Neural cell (in vitro differentiated cells): Measurements from ENCODE around the gene SLC49A4. TPM values are rescaled to one million over a fixed set of nuclear protein-coding genes. Genes with fewer than 3 reads are reported as not detected.

Experiments
- H2AFZ ChIP-seq: fragments of 200-600, 300-800 bp; sonication (generic), shearing (Covaris generic); 2 replicates; pipeline ENCODE4 v1.6.0; 2014; ENCODE audit warnings: low read depth, mild to moderate bottlenecking, antibody characterized with exemption, low read length, moderate library complexity
- H3F3A ChIP-seq: fragments of 200-600 bp; shearing (Covaris generic); 2 replicates; pipeline ENCODE4 v1.6.1; 2016; ENCODE audit warnings: mild to moderate bottlenecking, moderate library complexity, mixed read lengths, antibody characterized with exemption, low read length; ENCODE audit not compliant: insufficient read depth, poor library complexity, severe bottlenecking
- H3K27ac ChIP-seq: fragments of 200-600, 300-800 bp; sonication (generic), shearing (Covaris generic); 2 replicates; pipeline ENCODE4 v1.5.1; 2014; ENCODE audit warnings: mild to moderate bottlenecking, low read length, moderate library complexity
- H3K27me3 ChIP-seq: fragments of 300-800, 200-600 bp; sonication (generic), shearing (Covaris generic); 2 replicates; pipeline ENCODE4 v1.6.0; 2014; ENCODE audit warnings: mild to moderate bottlenecking, low read depth, low read length, moderate library complexity; ENCODE audit not compliant: insufficient read depth
- H3K36me3 ChIP-seq: fragments of 300-800, 200-600 bp; sonication (generic), shearing (Covaris generic); 2 replicates; pipeline ENCODE4 v1.5.1; 2014; ENCODE audit warnings: mild to moderate bottlenecking, antibody characterized with exemption, low read length, moderate library complexity; ENCODE audit not compliant: insufficient read depth
- H3K4me2 ChIP-seq: fragments of 300-800, 200-600 bp; sonication (generic), shearing (Covaris generic); 2 replicates; pipeline ENCODE4 v1.6.0; 2014; ENCODE audit warnings: mild to moderate bottlenecking, low read length
- H3K4me3 ChIP-seq: fragments of 300-800, 200-600 bp; sonication (generic), shearing (Covaris generic); 2 replicates; pipeline ENCODE4 v1.5.1; 2014; ENCODE audit warnings: mild to moderate bottlenecking, low read length, moderate library complexity
- H3K79me2 ChIP-seq: fragments of 200-600 bp; shearing (Covaris generic); replicated peaks from 2 replicates; pipeline ENCODE4 v1.6.0; 2014; ENCODE audit warnings: mild to moderate bottlenecking, low read length, moderate library complexity; ENCODE audit not compliant: insufficient read depth
- H3K9ac ChIP-seq: fragments of 300-800, 200-600 bp; sonication (generic), shearing (Covaris generic); 2 replicates; pipeline ENCODE4 v1.6.1; 2016; ENCODE audit warnings: mild to moderate bottlenecking, low read length, mixed read lengths
- H3K9me2 ChIP-seq: fragments of 200-600 bp; shearing (Covaris generic); 2 replicates; pipeline ENCODE4 v1.6.1; 2016; ENCODE audit warnings: mild to moderate bottlenecking, low read length, mixed read lengths; ENCODE audit not compliant: insufficient read depth
- H3K9me3 ChIP-seq: fragments of 200-600, 300-800 bp; sonication (generic), shearing (Covaris generic); 2 replicates; pipeline ENCODE4 v1.6.1; 2016; ENCODE audit warnings: mild to moderate bottlenecking, mixed run types, low read length, moderate library complexity, mixed read lengths
- H4K20me1 ChIP-seq: fragments of 200-600 bp; shearing (Covaris generic); 2 replicates; pipeline ENCODE4 v1.6.1; 2016; ENCODE audit warnings: mild to moderate bottlenecking, mixed run types; ENCODE audit not compliant: insufficient read depth
- EP300 ChIP-seq: fragments of 450-650 bp; conservative IDR thresholded peaks from 2 replicates; pipeline ENCODE4 v1.6.1; 2014; ENCODE audit warnings: antibody characterized with exemption, mild to moderate bottlenecking, moderate library complexity; ENCODE audit not compliant: poor library complexity, severe bottlenecking
- EZH2 ChIP-seq: fragments of 200-600, 300-800 bp; shearing (Covaris generic), sonication (generic); IDR thresholded peaks from 2 replicates; pipeline ENCODE4 v1.6.1; 2014; ENCODE audit warnings: antibody characterized with exemption, low read length, borderline replicate concordance, mild to moderate bottlenecking; ENCODE audit not compliant: insufficient read depth, poor library complexity, severe bottlenecking
- MXI1 ChIP-seq: fragments of 450-650 bp; conservative IDR thresholded peaks from 2 replicates; pipeline ENCODE4 v1.6.1; 2014; ENCODE audit warnings: antibody characterized with exemption, mild to moderate bottlenecking; ENCODE audit not compliant: poor library complexity, severe bottlenecking
- POLR2AphosphoS5 ChIP-seq: IDR thresholded peaks from 2 replicates; pipeline ENCODE4 v1.6.1; 2012
- RAD21 ChIP-seq: fragments of 450-650 bp; conservative IDR thresholded peaks from 2 replicates; pipeline ENCODE4 v1.6.1; 2014; ENCODE audit warnings: antibody characterized with exemption, mild to moderate bottlenecking, moderate library complexity
- SMC3 ChIP-seq: fragments of 450-650 bp; conservative IDR thresholded peaks from 2 replicates; pipeline ENCODE4 v1.6.1; 2014; ENCODE audit warnings: antibody characterized with exemption, mild to moderate bottlenecking, moderate library complexity; ENCODE audit not compliant: poor library complexity
- TAF1 ChIP-seq: IDR thresholded peaks from 2 replicates; pipeline ENCODE4 v1.6.1; 2012; ENCODE audit warnings: low read depth
- polyA plus RNA-seq: library from polyadenylated mRNA; depleted of rRNA; stranded (reverse); fragments of >200 nt; gene quantifications from 2 replicates; pipeline ENCODE4 v1.2.3, GENCODE V29; 2014
- TF ChIP-seq, protein P1 (sequence below): IDR thresholded peaks from 2 replicates; pipeline ENCODE4 v1.6.1; 2012; ENCODE audit warnings: borderline replicate concordance
- TF ChIP-seq, protein P2 (sequence below): fragments of 450-650 bp; IDR thresholded peaks from 2 replicates; pipeline ENCODE4 v1.5.1; 2014; ENCODE audit warnings: antibody characterized with exemption, mild to moderate bottlenecking, moderate library complexity; ENCODE audit not compliant: poor library complexity, severe bottlenecking

SLC49A4 gene
- polyA plus RNA-seq, 1 donor from 2014 or later: 16.2 TPM

DNA sequence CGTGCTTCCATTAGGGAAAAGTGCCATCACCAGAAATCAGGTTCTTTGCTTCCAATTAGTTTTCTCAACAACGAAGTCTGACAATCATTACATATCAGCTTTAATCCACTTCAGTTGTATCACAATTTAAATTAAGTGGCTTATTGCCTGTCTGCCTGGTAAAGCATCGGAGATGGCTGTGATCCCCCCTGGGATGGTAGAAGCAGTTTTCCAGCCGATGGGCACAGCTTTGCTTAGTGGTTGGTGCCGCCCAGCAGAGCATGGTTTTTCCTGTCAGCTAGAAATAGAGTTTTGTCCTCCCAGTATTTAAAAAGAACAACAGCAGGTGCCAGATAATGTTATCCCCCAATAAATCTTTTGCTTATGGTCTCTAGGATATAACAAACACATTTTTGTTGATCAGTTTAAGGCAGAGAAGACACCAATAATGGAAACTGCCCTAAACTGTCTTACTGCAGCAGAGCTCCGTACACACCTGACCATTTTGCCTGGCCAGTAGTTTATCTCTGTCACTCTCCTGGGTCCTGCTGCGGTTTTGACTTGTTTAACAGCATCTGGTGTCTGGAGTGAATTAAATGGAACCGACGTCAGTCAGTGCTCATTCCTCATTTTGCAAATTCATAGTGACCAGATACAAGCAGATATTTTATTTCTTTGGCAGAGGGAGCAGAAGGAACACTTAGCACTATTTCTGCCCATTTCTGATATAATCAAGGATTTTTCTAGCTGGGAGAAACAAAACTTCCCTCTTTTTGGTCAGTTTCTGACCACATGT is 79.1 kb downstream of the SLC49A4 start:
- Histone ChIP-seq H3K9me2 (no peaks in the 10 kb centered on the region), H3K4me2 (no peak overlapping the region), H4K20me1 (no peaks in the 10 kb centered on the region), H2AFZ (no peak overlapping the region), H3K9me3 (no peaks in the 10 kb centered on the region), H3K4me3 (no peak overlapping the region), H3K79me2 (no peaks in the 10 kb centered on the region), H3K27me3 (no peaks in the 10 kb centered on the region), H3K36me3 (no peaks in the 10 kb centered on the region), H3K27ac (no peak overlapping the region), H3F3A (no peaks in the 10 kb centered on the region), H3K9ac (no peak overlapping the region)
- no peak for TF ChIP-seq RAD21
- TF ChIP-seq MXI1: no peak
- TF ChIP-seq TAF1: no peak
- TF ChIP-seq, protein P1, sequence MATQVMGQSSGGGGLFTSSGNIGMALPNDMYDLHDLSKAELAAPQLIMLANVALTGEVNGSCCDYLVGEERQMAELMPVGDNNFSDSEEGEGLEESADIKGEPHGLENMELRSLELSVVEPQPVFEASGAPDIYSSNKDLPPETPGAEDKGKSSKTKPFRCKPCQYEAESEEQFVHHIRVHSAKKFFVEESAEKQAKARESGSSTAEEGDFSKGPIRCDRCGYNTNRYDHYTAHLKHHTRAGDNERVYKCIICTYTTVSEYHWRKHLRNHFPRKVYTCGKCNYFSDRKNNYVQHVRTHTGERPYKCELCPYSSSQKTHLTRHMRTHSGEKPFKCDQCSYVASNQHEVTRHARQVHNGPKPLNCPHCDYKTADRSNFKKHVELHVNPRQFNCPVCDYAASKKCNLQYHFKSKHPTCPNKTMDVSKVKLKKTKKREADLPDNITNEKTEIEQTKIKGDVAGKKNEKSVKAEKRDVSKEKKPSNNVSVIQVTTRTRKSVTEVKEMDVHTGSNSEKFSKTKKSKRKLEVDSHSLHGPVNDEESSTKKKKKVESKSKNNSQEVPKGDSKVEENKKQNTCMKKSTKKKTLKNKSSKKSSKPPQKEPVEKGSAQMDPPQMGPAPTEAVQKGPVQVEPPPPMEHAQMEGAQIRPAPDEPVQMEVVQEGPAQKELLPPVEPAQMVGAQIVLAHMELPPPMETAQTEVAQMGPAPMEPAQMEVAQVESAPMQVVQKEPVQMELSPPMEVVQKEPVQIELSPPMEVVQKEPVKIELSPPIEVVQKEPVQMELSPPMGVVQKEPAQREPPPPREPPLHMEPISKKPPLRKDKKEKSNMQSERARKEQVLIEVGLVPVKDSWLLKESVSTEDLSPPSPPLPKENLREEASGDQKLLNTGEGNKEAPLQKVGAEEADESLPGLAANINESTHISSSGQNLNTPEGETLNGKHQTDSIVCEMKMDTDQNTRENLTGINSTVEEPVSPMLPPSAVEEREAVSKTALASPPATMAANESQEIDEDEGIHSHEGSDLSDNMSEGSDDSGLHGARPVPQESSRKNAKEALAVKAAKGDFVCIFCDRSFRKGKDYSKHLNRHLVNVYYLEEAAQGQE: no peak
- TF ChIP-seq EP300: no peak
- TF ChIP-seq, protein P2, sequence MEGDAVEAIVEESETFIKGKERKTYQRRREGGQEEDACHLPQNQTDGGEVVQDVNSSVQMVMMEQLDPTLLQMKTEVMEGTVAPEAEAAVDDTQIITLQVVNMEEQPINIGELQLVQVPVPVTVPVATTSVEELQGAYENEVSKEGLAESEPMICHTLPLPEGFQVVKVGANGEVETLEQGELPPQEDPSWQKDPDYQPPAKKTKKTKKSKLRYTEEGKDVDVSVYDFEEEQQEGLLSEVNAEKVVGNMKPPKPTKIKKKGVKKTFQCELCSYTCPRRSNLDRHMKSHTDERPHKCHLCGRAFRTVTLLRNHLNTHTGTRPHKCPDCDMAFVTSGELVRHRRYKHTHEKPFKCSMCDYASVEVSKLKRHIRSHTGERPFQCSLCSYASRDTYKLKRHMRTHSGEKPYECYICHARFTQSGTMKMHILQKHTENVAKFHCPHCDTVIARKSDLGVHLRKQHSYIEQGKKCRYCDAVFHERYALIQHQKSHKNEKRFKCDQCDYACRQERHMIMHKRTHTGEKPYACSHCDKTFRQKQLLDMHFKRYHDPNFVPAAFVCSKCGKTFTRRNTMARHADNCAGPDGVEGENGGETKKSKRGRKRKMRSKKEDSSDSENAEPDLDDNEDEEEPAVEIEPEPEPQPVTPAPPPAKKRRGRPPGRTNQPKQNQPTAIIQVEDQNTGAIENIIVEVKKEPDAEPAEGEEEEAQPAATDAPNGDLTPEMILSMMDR: no peak
- TF ChIP-seq EZH2: no peak
- no peak for TF ChIP-seq POLR2AphosphoS5
- TF ChIP-seq SMC3: no peak

DNA sequence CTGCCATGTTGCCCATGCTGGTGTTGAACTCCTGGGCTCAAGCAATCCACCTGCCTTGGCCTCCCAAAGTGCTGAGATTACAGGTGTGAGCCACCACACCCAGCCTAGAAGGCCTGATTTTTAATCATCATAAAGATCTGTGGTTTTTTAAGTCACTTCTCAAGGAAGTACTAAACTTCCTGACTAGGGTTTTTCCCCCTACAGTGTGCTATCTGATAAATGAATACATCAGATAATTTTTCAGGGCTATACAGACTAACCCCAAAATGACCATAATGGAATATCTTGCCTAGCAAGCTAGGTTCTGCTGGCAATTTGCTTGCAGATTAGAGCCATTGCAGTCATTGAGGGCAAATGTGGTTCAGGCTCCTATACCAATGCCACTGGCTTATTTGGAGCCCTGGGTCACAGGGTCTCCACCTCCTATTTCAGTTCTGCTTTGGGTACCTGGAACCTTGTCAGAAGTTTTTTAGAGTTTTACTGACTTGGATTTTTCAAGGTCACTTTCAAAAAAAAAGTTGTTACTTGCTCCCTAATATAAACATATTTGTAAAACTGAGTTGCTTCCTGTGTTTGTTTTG is 80.8 kb downstream of the SLC49A4 start:
- no peaks in the 10 kb centered on the region for H3K27me3 ChIP-seq
- H3K9me2 ChIP-seq: no peaks in the 10 kb centered on the region
- H3K27ac ChIP-seq: no peak overlapping the region
- no peak overlapping the region for H3K4me2 ChIP-seq
- H2AFZ ChIP-seq: no peak overlapping the region
- H3K9ac ChIP-seq: no peak overlapping the region
- no peaks in the 10 kb centered on the region for H3K36me3 ChIP-seq
- no peaks in the 10 kb centered on the region for H3K9me3 ChIP-seq
- TF ChIP-seq SMC3: no peak
- TF ChIP-seq, protein P1: no peak
- H3K4me3 ChIP-seq: no peak overlapping the region
- no peaks in the 10 kb centered on the region for H3F3A ChIP-seq
- H3K79me2 ChIP-seq: no peaks in the 10 kb centered on the region
- no peaks in the 10 kb centered on the region for H4K20me1 ChIP-seq
